Neural progenitor cell (in vitro differentiated cells): ENCODE results near the gene TRIM14.

ENCODE experiments used
- CTCF ChIP-seq: fragments of 200-600 bp; sonication (generic); IDR thresholded peaks from 2 replicates; pipeline ENCODE4 v1.5.1; 2017; ENCODE audit warnings: antibody characterized with exemption, mild to moderate bottlenecking
- EZH2 ChIP-seq: fragments of 200-600 bp; sonication (generic); IDR thresholded peaks from 2 replicates; pipeline ENCODE4 v1.6.1; 2017; ENCODE audit warnings: antibody characterized with exemption, mild to moderate bottlenecking, moderate library complexity
- EZH2phosphoT487 ChIP-seq: fragments of 200-600 bp; sonication (generic); IDR thresholded peaks from 2 replicates; pipeline ENCODE4 v1.6.1; 2017; ENCODE audit warnings: antibody characterized with exemption

GRCh38 chr9:98108531-98109031, 10.4 kb downstream of the TRIM14 start:
- no peak for TF ChIP-seq CTCF
- no peak for TF ChIP-seq EZH2phosphoT487
- TF ChIP-seq EZH2: no peak
